ENCODE data around the gene PCGF6.

The PCGF6 gene

GRCh38 chr10:103353281-103353680 is 2.3 kb upstream of the PCGF6 start:
- Mint-ChIP-seq H3K4me3 (no peak overlapping the region), H3K4me1 (peaks cover 8% of the 10 kb centered on the region), H3K27ac (no peak overlapping the region), H3K27me3 (no peaks in the 10 kb centered on the region), H3K9me3 (no peaks in the 10 kb centered on the region), H3K36me3 (peaks cover 2% of the 10 kb centered on the region)

DNA sequence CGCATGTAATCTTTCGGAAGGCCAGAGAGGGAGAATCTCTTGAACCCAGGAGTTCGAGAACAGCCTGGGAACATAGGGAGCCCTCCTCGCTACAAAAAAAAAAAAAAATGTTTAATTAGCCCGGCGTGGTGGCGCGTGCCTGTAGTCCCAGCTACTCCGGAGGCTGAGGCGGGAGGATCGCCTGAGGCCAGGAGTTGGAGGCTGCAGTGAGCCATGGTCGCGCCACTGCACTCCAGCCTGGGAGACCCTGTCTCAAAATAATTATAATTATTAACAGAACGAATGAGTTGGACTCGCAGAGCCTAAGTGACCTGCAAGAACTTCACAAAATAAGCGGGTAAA is 794 bp downstream of the PCGF6 start:
- Mint-ChIP-seq H3K9me3 (no peaks in the 10 kb centered on the region), H3K27me3 (no peaks in the 10 kb centered on the region), H3K4me3 (peak overlapping the region; percentile 94), H3K4me1 (peaks cover 8% of the 10 kb centered on the region), H3K27ac (peak overlapping the region; percentile 87), H3K36me3 (peaks cover 2% of the 10 kb centered on the region)

GRCh38 chr10:103336370-103336769 is 14.6 kb downstream of the PCGF6 start:
- Mint-ChIP-seq H3K4me1 (no peaks in the 10 kb centered on the region), H3K4me3 (no peak overlapping the region), H3K36me3 (peaks cover 3% of the 10 kb centered on the region), H3K27ac (no peak overlapping the region), H3K9me3 (no peaks in the 10 kb centered on the region), H3K27me3 (no peaks in the 10 kb centered on the region)

DNA sequence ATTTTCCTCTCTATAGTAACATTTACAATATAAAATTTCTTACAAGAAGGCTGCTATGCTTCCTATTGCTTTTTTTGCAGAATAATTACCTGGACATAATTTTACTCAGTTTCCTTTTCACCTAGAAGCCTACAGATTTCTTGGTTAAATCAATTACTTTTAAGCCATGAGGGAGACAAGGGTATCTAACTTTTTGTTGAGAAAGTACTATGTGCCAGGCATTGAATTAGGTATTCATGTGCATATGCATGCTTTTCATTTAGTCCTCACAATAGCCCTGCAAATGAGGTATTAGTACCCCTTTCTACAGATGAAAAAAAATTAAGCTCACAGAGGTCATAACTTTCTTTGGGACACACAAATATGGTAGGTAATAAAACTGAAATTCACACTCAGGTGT is 16.4 kb downstream of the PCGF6 start:
- Mint-ChIP-seq H3K36me3 (peaks cover 3% of the 10 kb centered on the region), H3K4me3 (no peak overlapping the region), H3K9me3 (no peaks in the 10 kb centered on the region), H3K27ac (no peak overlapping the region), H3K27me3 (no peaks in the 10 kb centered on the region), H3K4me1 (no peaks in the 10 kb centered on the region)

GRCh38 chr10:103333934-103334520 is 16.9 kb downstream of the PCGF6 start:
- Mint-ChIP-seq H3K36me3 (peaks cover 3% of the 10 kb centered on the region), H3K27me3 (no peaks in the 10 kb centered on the region), H3K9me3 (no peaks in the 10 kb centered on the region), H3K4me1 (no peaks in the 10 kb centered on the region), H3K27ac (no peak overlapping the region), H3K4me3 (no peak overlapping the region)

GRCh38 chr10:103327906-103328305 is 23.0 kb downstream of the PCGF6 start:
- no peak overlapping the region for H3K27ac Mint-ChIP-seq
- H3K4me1 Mint-ChIP-seq: no peaks in the 10 kb centered on the region
- no peaks in the 10 kb centered on the region for H3K9me3 Mint-ChIP-seq
- peaks cover 6% of the 10 kb centered on the region for H3K36me3 Mint-ChIP-seq
- H3K4me3 Mint-ChIP-seq: no peak overlapping the region
- no peaks in the 10 kb centered on the region for H3K27me3 Mint-ChIP-seq

DNA sequence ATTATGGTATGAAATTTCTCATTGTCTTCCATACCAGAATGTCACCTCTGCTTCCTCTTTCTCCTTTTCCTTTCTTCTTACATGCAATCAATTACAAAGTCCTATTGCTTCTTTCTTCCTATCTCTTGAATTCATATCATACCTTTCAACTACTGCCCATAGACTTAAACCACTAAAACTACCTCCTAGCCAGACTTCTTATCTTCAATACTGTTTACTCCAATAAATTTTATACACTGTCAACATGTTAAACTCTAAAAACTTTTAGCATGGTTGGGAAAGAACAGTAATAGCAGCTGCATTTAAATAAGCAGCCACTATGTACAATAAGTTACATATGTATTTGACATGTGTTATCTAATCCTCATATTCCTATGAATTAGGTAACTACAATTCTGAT is 34.9 kb downstream of the PCGF6 start:
- H3K4me3 Mint-ChIP-seq: no peak overlapping the region
- no peaks in the 10 kb centered on the region for H3K9me3 Mint-ChIP-seq
- no peak overlapping the region for H3K27ac Mint-ChIP-seq
- H3K36me3 Mint-ChIP-seq: peaks cover 14% of the 10 kb centered on the region
- no peaks in the 10 kb centered on the region for H3K4me1 Mint-ChIP-seq
- H3K27me3 Mint-ChIP-seq: no peaks in the 10 kb centered on the region

DNA sequence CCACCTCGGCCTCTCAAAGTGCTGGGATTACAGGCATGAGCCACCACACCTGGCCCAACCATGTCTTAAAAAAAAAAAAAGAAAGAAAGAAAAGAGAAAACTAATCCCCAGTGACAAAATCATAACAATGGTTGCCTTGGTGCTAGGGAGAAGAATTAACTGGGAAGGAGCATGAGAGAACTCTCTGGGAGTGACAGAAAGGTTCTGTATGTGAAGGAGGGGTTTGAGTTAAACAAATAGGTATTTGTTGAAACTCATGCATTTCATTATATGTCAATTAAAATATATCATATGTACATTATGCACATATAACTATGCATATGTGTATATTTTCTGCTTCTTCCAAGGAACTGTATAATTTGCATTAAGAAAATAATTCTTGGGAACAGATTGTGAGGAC is 40.7 kb downstream of the PCGF6 start:
- H3K27ac Mint-ChIP-seq: no peak overlapping the region
- no peaks in the 10 kb centered on the region for H3K4me1 Mint-ChIP-seq
- peaks cover 7% of the 10 kb centered on the region for H3K36me3 Mint-ChIP-seq
- no peak overlapping the region for H3K4me3 Mint-ChIP-seq
- H3K27me3 Mint-ChIP-seq: no peaks in the 10 kb centered on the region
- H3K9me3 Mint-ChIP-seq: no peaks in the 10 kb centered on the region

GRCh38 chr10:103307594-103307993 is 43.3 kb downstream of the PCGF6 start:
- H3K27ac Mint-ChIP-seq: no peak overlapping the region
- H3K4me3 Mint-ChIP-seq: no peak overlapping the region
- no peaks in the 10 kb centered on the region for H3K9me3 Mint-ChIP-seq
- H3K4me1 Mint-ChIP-seq: no peaks in the 10 kb centered on the region
- H3K36me3 Mint-ChIP-seq: peaks cover 6% of the 10 kb centered on the region
- no peaks in the 10 kb centered on the region for H3K27me3 Mint-ChIP-seq

DNA sequence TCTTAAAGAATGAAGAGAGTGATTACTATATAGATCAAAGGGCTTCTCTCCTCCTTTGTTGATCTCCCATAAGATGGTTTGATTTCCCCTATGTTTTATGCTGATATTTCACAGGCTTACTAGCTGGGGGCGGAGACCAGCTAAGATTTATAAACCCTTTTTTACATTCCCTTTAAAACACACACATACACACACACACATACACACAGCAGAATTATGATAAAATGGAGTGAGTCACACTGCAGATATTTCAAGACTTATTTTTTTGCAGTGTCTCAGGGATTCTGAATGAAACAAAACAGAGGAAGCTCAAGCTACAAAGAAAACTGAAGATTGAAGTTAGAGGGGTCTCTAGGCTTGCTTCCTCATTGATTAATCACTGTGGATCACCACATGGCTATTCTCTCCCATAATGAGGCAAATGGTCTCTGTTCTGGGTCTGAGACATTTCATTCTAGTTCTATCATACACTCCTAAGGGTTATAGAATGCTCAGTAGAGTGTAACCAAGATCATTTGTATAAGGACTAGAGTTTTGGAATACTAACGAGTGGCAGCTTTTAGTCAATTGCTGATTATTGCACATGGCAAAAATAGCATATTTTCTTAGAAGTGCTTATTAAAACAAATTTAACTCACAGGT is 55.4 kb downstream of the PCGF6 start:
- H3K4me3 Mint-ChIP-seq: no peak overlapping the region
- no peaks in the 10 kb centered on the region for H3K36me3 Mint-ChIP-seq
- no peak overlapping the region for H3K27ac Mint-ChIP-seq
- no peaks in the 10 kb centered on the region for H3K4me1 Mint-ChIP-seq
- peaks cover 4% of the 10 kb centered on the region for H3K27me3 Mint-ChIP-seq
- no peaks in the 10 kb centered on the region for H3K9me3 Mint-ChIP-seq

GRCh38 chr10:103291588-103291987 is 59.4 kb downstream of the PCGF6 start:
- Mint-ChIP-seq H3K9me3 (no peaks in the 10 kb centered on the region), H3K4me1 (no peaks in the 10 kb centered on the region), H3K4me3 (no peak overlapping the region), H3K36me3 (no peaks in the 10 kb centered on the region), H3K27me3 (peaks cover 19% of the 10 kb centered on the region), H3K27ac (no peak overlapping the region)

- H3K27me3 Mint-ChIP-seq: peaks cover 34% of the 10 kb centered on the region
- H3K9me3 Mint-ChIP-seq: no peaks in the 10 kb centered on the region
- no peak overlapping the region for H3K27ac Mint-ChIP-seq
- no peaks in the 10 kb centered on the region for H3K4me1 Mint-ChIP-seq
- H3K4me3 Mint-ChIP-seq: no peak overlapping the region
- no peaks in the 10 kb centered on the region for H3K36me3 Mint-ChIP-seq
These were observed 62.9 kb downstream of the PCGF6 start for GRCh38 chr10:103287992-103288391.

DNA sequence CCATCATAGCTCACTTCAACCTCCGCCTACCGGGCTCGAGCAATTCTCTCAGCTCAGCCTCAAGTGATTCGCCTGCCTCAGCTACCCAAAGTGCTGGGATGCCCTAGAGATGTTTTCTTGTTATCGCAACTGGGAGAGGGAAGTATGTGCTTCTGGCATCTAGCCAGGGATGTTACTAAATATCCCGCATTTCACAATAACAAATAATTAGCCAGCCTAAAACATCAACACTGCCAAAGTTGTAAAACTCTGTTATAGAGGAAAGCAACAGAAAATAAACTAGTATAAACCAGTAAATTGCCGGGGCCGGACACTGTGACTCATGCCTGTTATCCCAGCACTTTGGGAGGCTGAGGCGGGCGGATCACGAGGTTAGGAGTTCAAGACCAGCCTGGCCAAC is 66.8 kb downstream of the PCGF6 start:
- H3K36me3 Mint-ChIP-seq: no peaks in the 10 kb centered on the region
- no peaks in the 10 kb centered on the region for H3K4me1 Mint-ChIP-seq
- no peaks in the 10 kb centered on the region for H3K9me3 Mint-ChIP-seq
- no peak overlapping the region for H3K4me3 Mint-ChIP-seq
- H3K27me3 Mint-ChIP-seq: peaks cover 46% of the 10 kb centered on the region
- no peak overlapping the region for H3K27ac Mint-ChIP-seq

- Mint-ChIP-seq H3K36me3 (peaks cover 3% of the 10 kb centered on the region), H3K27ac (no peak overlapping the region), H3K9me3 (no peaks in the 10 kb centered on the region), H3K27me3 (peaks cover 50% of the 10 kb centered on the region), H3K4me3 (no peak overlapping the region), H3K4me1 (peaks cover 4% of the 10 kb centered on the region)
These were observed 68.0 kb downstream of the PCGF6 start for GRCh38 chr10:103282961-103283360.

GRCh38 chr10:103281753-103282152 is 69.2 kb downstream of the PCGF6 start:
- Mint-ChIP-seq H3K27me3 (peaks cover 48% of the 10 kb centered on the region), H3K9me3 (no peaks in the 10 kb centered on the region), H3K36me3 (peaks cover 3% of the 10 kb centered on the region), H3K4me3 (no peak overlapping the region), H3K4me1 (peaks cover 4% of the 10 kb centered on the region), H3K27ac (no peak overlapping the region)

DNA sequence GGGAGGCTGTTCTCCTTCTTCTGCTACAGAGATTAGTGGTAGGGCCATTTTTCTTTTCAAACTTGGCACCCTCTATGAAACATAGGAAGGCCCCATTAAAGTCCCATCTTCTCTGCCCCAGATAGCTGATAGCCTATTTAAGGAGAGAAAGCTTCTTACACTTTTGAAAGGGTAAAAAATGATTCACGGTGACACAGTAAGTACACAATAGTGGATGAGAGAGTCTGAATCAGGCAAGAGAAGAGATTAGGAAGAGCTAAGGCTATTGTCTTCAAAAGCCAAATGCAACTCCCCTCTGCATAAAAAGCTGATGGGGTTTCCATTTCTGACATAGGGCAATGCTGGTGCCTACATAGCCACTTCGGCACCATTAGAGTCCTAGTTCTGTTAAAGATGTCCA is 70.4 kb downstream of the PCGF6 start:
- H3K36me3 Mint-ChIP-seq: peaks cover 3% of the 10 kb centered on the region
- peaks cover 7% of the 10 kb centered on the region for H3K4me1 Mint-ChIP-seq
- no peak overlapping the region for H3K27ac Mint-ChIP-seq
- peaks cover 49% of the 10 kb centered on the region for H3K27me3 Mint-ChIP-seq
- H3K4me3 Mint-ChIP-seq: no peak overlapping the region
- H3K9me3 Mint-ChIP-seq: no peaks in the 10 kb centered on the region

GRCh38 chr10:103280031-103280430 is 70.9 kb downstream of the PCGF6 start:
- no peak overlapping the region for H3K27ac Mint-ChIP-seq
- peaks cover 54% of the 10 kb centered on the region for H3K27me3 Mint-ChIP-seq
- no peak overlapping the region for H3K4me3 Mint-ChIP-seq
- peaks cover 3% of the 10 kb centered on the region for H3K36me3 Mint-ChIP-seq
- no peaks in the 10 kb centered on the region for H3K9me3 Mint-ChIP-seq
- H3K4me1 Mint-ChIP-seq: peaks cover 7% of the 10 kb centered on the region
